Spinal cord (tissue), 10 donors: ENCODE data around the gene C19orf73. TPM values are rescaled to one million over a fixed set of nuclear protein-coding genes. Genes with fewer than 3 reads are reported as not detected.
"Not testable (repeated sequence)": the region's sequence is repeated elsewhere in the genome, so short reads cannot be mapped to it uniquely, and the experiment has no call there.

Source experiments
- DNase-seq, 6 donors: peaks; one replicate each; pipeline versions ENCODE4 v3.0.0 to v3.0.0-alpha.2; 2013 to 2015; ENCODE audit warnings: low spot score in 6 of 6, low read depth in 4 of 6
- H3K27ac ChIP-seq: one replicate; pipeline ENCODE4 v1.5.1; 2013; ENCODE audit warnings: low read depth, low read length, control low read depth
- H3K27me3 ChIP-seq: one replicate; pipeline ENCODE4 v1.6.1; 2013; ENCODE audit warnings: low read length; ENCODE audit not compliant: control insufficient read depth, insufficient read depth
- H3K36me3 ChIP-seq: one replicate; pipeline ENCODE4 v1.6.1; 2013; ENCODE audit warnings: low read length; ENCODE audit not compliant: control insufficient read depth, insufficient read depth
- H3K4me1 ChIP-seq: one replicate; pipeline ENCODE4 v1.6.1; 2013; ENCODE audit warnings: low read length; ENCODE audit not compliant: control insufficient read depth, insufficient read depth
- H3K4me3 ChIP-seq: one replicate; pipeline ENCODE4 v1.5.1; 2013; ENCODE audit warnings: low read depth, low read length, control low read depth
- H3K9me3 ChIP-seq: one replicate; pipeline ENCODE4 v1.6.1; 2013; ENCODE audit warnings: low read length; ENCODE audit not compliant: control insufficient read depth, insufficient read depth
- WGBS: methylation state at CpG from one replicate; pipeline ENCODE4 v1.1.5; 2013; ENCODE audit warnings: missing lambda C conversion rate; ENCODE audit not compliant: insufficient coverage; 5-methylcytosine and 5-hydroxymethylcytosine counted together
- polyA plus RNA-seq, 2 donors: library from polyadenylated mRNA; unstranded; fragments of 120-200 nt; gene quantifications; one replicate each; pipeline ENCODE4 v1.2.1, GENCODE V29; 2013; ENCODE audit not compliant: insufficient read length in 2 of 2
- total RNA-seq, 2 donors: library from RNA; depleted of rRNA in 1 of 2; stranded (reverse); fragments of 120-200 nt in 1 of 2; fragments of >200 nt in 1 of 2; gene quantifications; one replicate each; pipeline versions ENCODE4 v1.2.3 to v1.2.4, GENCODE V29; 2013 to 2014
- donor health status: healthy.

Gene C19orf73
- total and polyA plus RNA-seq, 4 donors: 0.40 to 3.1 (median 2.7) TPM

DNA sequence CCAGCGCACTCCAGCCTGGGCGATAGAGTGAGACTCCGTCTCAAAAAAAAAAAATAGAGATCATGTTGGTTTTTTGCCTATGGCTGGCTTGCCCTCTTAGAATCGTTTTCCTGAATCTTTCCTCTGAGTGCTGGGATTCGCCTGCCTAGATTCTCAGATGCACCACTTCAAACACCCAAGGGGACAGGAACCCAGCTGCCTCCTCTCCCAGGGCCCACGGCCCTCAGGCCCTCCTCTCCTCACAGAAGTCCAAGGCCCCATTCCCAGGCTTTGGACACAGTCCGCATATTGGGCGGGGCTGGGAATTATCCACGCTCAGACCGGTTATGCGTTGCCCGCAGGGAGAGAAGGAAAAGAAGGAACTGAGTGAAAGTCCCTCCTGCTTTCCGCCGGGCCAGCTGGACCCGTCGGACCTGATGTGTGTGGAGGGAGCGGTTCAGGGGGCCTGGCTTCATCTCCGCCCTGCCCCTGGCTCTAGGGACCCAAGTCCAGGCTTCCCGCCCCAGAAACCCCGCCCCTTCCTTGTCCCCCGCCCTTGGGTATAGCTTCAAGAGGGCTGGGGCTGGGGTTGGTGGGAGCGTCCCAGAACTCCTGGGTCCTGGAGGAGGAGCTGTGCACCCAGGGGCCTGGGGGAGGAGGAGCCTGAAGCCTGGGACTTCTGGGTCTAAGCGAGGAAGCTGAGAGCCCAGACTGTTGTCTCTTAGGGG lies 6.2 kb upstream of the C19orf73 start:
- H3K27me3 ChIP-seq: peaks cover 2% of the 10 kb centered on the region
- H3K4me3 ChIP-seq: no peak overlapping the region
- H3K4me1 ChIP-seq: peaks cover 28% of the 10 kb centered on the region
- H3K36me3 ChIP-seq: peaks cover 18% of the 10 kb centered on the region
- H3K27ac ChIP-seq: no peak overlapping the region
- H3K9me3 ChIP-seq: no peaks in the 10 kb centered on the region
- 31% methylated on average over 14 of the region's 23 CpGs for WGBS
- no peak for DNase-seq

DNA sequence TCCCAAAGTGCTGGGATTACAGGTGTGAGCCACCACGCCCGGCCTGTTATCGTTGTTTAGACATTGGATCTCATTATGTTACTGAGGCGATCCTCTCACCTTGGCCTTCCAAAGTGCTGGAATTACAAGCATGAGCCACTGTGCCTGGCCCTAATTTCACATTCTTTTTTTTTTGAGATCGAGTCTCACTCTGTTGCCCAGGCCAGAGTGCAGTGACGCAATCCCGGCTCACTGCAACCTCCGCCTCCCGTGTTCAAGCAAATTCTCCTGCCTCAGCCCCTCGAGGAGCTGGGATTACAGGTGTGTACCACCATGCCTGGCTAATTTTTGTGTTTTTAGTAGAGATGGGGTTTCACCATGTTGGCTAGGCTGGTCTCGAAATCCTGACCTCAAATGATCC lies 4.3 kb upstream of the C19orf73 start:
- not testable (repeated sequence) for H3K9me3 ChIP-seq, H3K27me3 ChIP-seq, H3K27ac ChIP-seq, DNase-seq, H3K36me3 ChIP-seq, H3K4me3 ChIP-seq
- WGBS: 91% methylated on average over 11 of the region's 11 CpGs
- peaks cover 33% of the 10 kb centered on the region for H3K4me1 ChIP-seq

DNA sequence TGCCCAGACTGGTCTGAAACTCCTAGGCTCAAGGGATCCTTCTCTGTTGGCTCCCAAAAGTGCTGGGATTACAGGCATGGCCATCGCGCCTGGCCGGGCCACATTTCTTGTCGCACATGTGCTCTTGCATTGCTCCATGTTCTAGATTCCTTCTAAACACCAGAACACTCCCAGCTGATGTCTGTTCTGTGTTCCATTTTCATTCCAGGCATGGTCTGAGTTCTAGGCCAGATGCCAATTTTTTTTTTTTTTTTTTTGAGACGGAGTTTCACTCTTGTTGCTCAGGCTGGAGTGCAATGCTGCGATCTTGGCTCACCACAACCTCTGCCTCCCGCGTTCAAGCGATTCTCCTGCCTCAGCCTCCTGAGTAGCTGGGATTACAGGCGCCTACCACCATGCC lies 2.9 kb upstream of the C19orf73 start:
- not testable (repeated sequence) for DNase-seq
- 95% methylated on average over 4 of the region's 10 CpGs for WGBS

DNA sequence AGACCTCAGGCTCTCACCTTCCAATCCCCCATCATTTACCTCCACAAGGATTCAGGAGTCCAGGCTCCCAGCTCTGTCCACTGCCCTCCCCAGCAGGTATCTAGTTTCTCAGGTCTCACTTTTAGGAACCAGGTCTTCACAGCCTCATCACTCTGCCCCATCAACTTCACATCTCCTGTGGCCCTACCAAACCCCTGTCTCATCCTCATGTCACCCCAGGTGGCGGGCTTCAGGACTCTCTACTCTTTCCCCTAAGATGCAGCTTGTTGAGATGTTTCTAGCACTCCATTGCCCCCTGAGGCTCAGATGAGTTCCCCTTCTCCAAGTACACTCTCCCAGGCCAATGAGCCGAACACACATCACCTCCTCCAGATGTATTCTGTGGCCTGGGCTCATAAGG lies 1.9 kb upstream of the C19orf73 start:
- H3K36me3 ChIP-seq: peaks cover 16% of the 10 kb centered on the region
- no peak overlapping the region for H3K27ac ChIP-seq
- peaks cover 36% of the 10 kb centered on the region for H3K4me1 ChIP-seq
- 100% methylated on average over 1 of the region's 2 CpGs for WGBS
- H3K9me3 ChIP-seq: no peaks in the 10 kb centered on the region
- no peak overlapping the region for H3K4me3 ChIP-seq
- H3K27me3 ChIP-seq: peaks cover 5% of the 10 kb centered on the region
- DNase-seq: no peak

More for the DNA sequence above, 2.9 kb upstream of the C19orf73 start:
- H3K27ac ChIP-seq, H3K9me3 ChIP-seq, H3K27me3 ChIP-seq, H3K36me3 ChIP-seq, H3K4me3 ChIP-seq: not testable (repeated sequence)
- H3K4me1 ChIP-seq: peaks cover 36% of the 10 kb centered on the region

DNA sequence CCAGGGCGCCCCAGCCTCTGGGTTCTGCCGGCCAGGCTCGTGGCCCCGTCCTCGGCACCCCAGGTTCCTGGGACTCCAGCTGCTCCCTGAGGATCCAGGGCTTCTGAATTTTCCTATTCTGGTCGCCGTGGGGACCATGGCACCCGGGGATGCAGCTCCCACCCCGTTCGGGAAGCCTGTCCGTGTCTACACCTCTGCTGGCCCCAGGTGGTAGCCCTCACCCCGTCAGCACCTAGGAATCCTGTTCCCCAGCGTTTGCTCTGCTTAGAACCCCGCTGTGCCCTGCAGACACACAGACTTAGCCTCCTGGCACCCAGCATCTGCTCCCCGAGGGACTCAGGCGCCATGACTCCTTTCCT lies 1.4 kb upstream of the C19orf73 start:
- H3K27ac ChIP-seq: no peak overlapping the region
- DNase-seq: no peak
- no peak overlapping the region for H3K4me3 ChIP-seq

DNA sequence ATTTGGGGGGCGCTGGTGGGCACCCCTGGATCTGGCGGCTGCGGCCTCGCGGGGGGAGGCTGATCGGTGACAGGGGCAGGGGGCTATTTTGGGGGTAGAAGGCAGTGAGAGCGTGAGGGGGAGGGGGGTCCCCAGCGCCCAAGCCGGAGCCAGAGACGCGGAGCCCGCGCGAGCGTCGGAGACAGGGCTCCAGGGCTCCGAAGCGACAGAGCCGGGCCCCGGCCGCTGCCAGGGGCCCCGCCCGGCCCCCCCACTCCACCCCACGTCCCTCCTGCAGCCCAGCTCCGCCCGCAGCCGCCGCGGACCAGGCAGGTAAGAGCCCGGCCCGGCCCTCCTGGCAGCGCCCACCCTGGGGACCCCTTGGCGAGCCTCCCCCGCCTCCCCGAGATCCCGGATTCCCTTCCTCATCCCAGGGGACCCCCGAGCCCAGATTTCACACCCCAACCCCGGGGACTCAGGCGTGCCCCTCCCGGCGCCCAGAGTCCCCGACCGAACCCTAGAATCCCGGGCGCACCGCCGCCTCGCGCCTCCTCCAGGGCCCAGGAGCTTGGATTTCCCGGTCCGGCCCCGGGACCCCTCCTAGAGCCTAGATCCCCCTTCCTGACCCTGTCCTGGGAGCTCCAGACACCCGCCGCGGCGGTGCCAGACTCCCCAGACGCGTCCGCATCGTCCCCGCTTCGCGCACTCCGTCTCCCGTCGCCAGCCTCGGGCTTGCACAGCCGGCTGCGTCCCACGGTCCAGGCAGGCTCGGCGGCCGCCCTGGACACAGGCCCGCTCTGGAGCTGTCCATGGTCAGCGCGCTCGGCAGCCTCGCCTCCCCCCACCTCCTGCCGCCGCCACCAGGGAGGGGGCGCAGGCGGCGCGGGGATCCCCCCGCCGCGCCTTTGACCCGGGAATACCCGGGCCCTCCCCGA lies 725 bp upstream of the C19orf73 start, which contains the start of gene PPFIA3:
Gene PPFIA3 (plus strand): TSS at position 134 of the 914 bp plus-strand sequence. CDS start 8,330 bp downstream, outside the sequence.
- under 1% methylated on average over 83 of the region's 90 CpGs for WGBS
- H3K27ac ChIP-seq: peak within 1 kb of the TSS; percentile 93

More for the DNA sequence above, 1.4 kb upstream of the C19orf73 start:
- H3K4me1 ChIP-seq: peaks cover 40% of the 10 kb centered on the region
- H3K27me3 ChIP-seq: peaks cover 5% of the 10 kb centered on the region
- 8% methylated on average over 16 of the region's 16 CpGs for WGBS
- no peaks in the 10 kb centered on the region for H3K9me3 ChIP-seq
- H3K36me3 ChIP-seq: peaks cover 18% of the 10 kb centered on the region

DNA sequence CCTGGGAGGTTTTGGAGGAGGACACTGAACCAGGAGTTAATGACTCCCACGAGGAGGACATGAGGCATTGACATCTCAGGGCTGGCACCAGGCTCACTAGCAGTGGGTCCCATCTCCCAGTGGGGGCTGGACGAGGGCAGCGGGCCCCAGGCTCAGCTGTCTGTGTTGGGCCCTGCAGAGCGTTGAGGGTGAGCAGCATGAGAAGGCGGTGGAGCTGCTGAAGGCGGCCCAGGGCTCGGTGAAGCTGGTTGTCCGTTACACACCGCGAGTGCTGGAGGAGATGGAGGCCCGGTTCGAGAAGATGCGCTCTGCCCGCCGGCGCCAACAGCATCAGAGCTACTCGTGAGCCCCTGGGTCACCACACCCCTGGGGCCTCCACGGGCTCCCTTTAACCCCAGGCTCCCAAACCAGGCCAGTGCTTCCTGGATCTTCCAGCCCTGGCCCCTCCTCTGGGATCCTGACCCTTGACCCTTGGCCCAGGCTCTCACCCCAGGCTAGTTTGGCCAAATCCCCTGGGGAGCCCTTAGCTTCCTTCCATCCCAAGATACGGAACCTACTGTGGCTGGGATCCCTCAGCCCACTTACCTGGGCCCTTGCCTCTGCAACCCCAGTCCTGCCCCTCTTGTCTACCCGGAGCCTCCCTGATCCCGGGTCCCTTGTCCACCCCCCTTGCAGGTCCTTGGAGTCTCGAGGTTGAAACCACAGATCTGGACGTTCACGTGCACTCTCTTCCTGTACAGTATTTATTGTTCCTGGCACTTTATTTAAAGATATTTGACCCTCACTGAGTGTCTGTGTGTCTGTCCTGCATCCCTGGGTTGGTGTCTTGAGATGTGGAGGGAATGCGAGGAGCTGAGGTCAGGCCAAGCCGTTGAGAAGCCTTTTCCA lies 1.0 kb downstream of the C19orf73 start:
- Histone ChIP-seq H3K4me3 (peak overlapping the region; percentile 71), H3K9me3 (no peaks in the 10 kb centered on the region), H3K27ac (peak overlapping the region; percentile 93), H3K4me1 (peaks cover 52% of the 10 kb centered on the region), H3K36me3 (peaks cover 18% of the 10 kb centered on the region), H3K27me3 (peaks cover 5% of the 10 kb centered on the region)
- no peak for DNase-seq
- 74% methylated on average over 23 of the region's 26 CpGs for WGBS

More for the DNA sequence above, 725 bp upstream of the C19orf73 start, which contains the start of gene PPFIA3:
- DNase-seq: peak in 2 of 6 donors; percentile 49 to 68
- peaks cover 5% of the 10 kb centered on the region for H3K27me3 ChIP-seq
- H3K4me3 ChIP-seq: peak within 1 kb of the TSS; percentile 71
- peaks cover 42% of the 10 kb centered on the region for H3K4me1 ChIP-seq
- peaks cover 18% of the 10 kb centered on the region for H3K36me3 ChIP-seq
- H3K9me3 ChIP-seq: no peaks in the 10 kb centered on the region

DNA sequence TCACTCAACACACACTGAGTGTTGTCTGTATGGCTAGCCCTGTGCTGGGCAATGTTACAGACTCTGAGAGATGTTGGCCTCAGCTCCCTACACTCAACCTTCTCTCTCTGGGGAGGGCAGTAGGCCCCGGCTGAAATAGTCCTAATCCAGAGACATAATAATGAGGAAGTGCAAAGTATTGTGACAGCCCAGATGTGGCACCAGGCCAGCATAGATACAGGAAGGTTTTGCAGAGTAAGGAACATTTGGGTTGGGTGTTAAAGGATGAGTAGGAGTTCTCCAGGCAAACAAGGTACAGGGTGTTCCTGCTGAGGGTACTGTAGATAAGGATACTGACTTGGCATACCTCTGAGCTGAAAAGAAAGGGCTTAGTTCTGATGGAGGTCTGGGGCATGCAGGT lies 2.4 kb downstream of the C19orf73 start:
- DNase-seq: no peak
- no CpG with 5 or more reads among the region's 1 CpG for WGBS
- H3K27ac ChIP-seq: no peak overlapping the region
- no peaks in the 10 kb centered on the region for H3K9me3 ChIP-seq
- peaks cover 55% of the 10 kb centered on the region for H3K4me1 ChIP-seq
- H3K4me3 ChIP-seq: no peak overlapping the region
- H3K36me3 ChIP-seq: peaks cover 22% of the 10 kb centered on the region
- peaks cover 5% of the 10 kb centered on the region for H3K27me3 ChIP-seq
